ENCODE measurements around the gene GRK5. TPM values are rescaled to one million over a fixed set of nuclear protein-coding genes. Genes with fewer than 3 reads are reported as not detected.
"Not testable (repeated sequence)": the region's sequence is repeated elsewhere in the genome, so short reads cannot be mapped to it uniquely, and the experiment has no call there.

Gene GRK5
- polyA plus RNA-seq, 10 donors = 15.7 to 29.8 (median 25.4) TPM

- DNase-seq = no peak
Measured at GRCh38 chr10:119418362-119418761, 211.0 kb downstream of the GRK5 start.

GRCh38 chr10:119419931-119420330 lies 212.6 kb downstream of the GRK5 start:
- no peak for DNase-seq

- no peak for DNase-seq
Measured at GRCh38 chr10:119420950-119421875, 213.8 kb downstream of the GRK5 start.

- peak in 1 of 3 donors; percentile 61 for DNase-seq
Measured at GRCh38 chr10:119421891-119422681, 214.7 kb downstream of the GRK5 start.

GRCh38 chr10:119422682-119423509 lies 215.5 kb downstream of the GRK5 start:
- no peak for DNase-seq

GRCh38 chr10:119423510-119424257 lies 216.3 kb downstream of the GRK5 start:
- DNase-seq = no peak

GRCh38 chr10:119424258-119424975 lies 217.0 kb downstream of the GRK5 start:
- DNase-seq = no peak

GRCh38 chr10:119425102-119425880 lies 217.9 kb downstream of the GRK5 start:
- DNase-seq = no peak

- no peak for DNase-seq
Measured at GRCh38 chr10:119425881-119426170, 218.5 kb downstream of the GRK5 start.

GRCh38 chr10:119426699-119427098 lies 219.3 kb downstream of the GRK5 start:
- no peak for DNase-seq

GRCh38 chr10:119427263-119427864 lies 220.0 kb downstream of the GRK5 start:
- no peak for DNase-seq

GRCh38 chr10:119428789-119429188 lies 221.4 kb downstream of the GRK5 start:
- no peak for DNase-seq

GRCh38 chr10:119429771-119430170 lies 222.4 kb downstream of the GRK5 start:
- DNase-seq = no peak

GRCh38 chr10:119431034-119431772 lies 223.8 kb downstream of the GRK5 start:
- DNase-seq = no peak

- DNase-seq = no peak
Measured at GRCh38 chr10:119431773-119432135, 224.4 kb downstream of the GRK5 start.

- DNase-seq = not testable (repeated sequence)
Measured at GRCh38 chr10:119434942-119435341, 227.6 kb downstream of the GRK5 start.

GRCh38 chr10:119438717-119439116 lies 231.3 kb downstream of the GRK5 start:
- DNase-seq = no peak

GRCh38 chr10:119439922-119440321 lies 232.6 kb downstream of the GRK5 start:
- no peak for DNase-seq
